GM19351 (cell line): Measurements from ENCODE around the gene CNTRL.
A peak's percentile ranks its signal among the peaks of the same experiment; 100 is the strongest.

Experiments used
- ATAC-seq: cut with Tn5 transposase; IDR thresholded peaks from one replicate; pipeline ENCODE4 v1.9.1; 2021; ENCODE audit warnings: mild to moderate bottlenecking, moderate library complexity; ENCODE audit not compliant: unreplicated experiment

Gene CNTRL

GRCh38 chr9:121198512-121199042 lies 123.8 kb downstream of the CNTRL start:
- ATAC-seq = no peak

GRCh38 chr9:121199921-121200320 lies 125.2 kb downstream of the CNTRL start:
- no peak for ATAC-seq

- no peak for ATAC-seq
Observed at GRCh38 chr9:121200356-121200755, 125.6 kb downstream of the CNTRL start.

GRCh38 chr9:121201045-121201737 lies 126.4 kb downstream of the CNTRL start:
- peak; percentile 15 for ATAC-seq

- peak; percentile 83 for ATAC-seq
Observed at GRCh38 chr9:121201738-121202533, 127.2 kb downstream of the CNTRL start, which contains the start of gene RAB14. Gene RAB14 (minus strand): TSS chr9:121201869. CDS start chr9:121193412, 8,457 bp downstream.

GRCh38 chr9:121204121-121204520 lies 129.4 kb downstream of the CNTRL start:
- no peak for ATAC-seq

GRCh38 chr9:121204611-121205010 lies 129.9 kb downstream of the CNTRL start:
- ATAC-seq = no peak

- ATAC-seq = peak; percentile 47
Observed at GRCh38 chr9:121206516-121207370, 132.0 kb downstream of the CNTRL start.

GRCh38 chr9:121207371-121207940 lies 132.7 kb downstream of the CNTRL start:
- peak; percentile 82 for ATAC-seq

- ATAC-seq = no peak
Observed at GRCh38 chr9:121210536-121210935, 135.8 kb downstream of the CNTRL start.

GRCh38 chr9:121213136-121213806 lies 138.5 kb downstream of the CNTRL start:
- ATAC-seq = no peak

- no peak for ATAC-seq
Observed at GRCh38 chr9:121214005-121214404, 139.2 kb downstream of the CNTRL start.

GRCh38 chr9:121216271-121216805 lies 141.6 kb downstream of the CNTRL start:
- ATAC-seq = no peak

GRCh38 chr9:121217609-121218292 lies 143.0 kb downstream of the CNTRL start:
- ATAC-seq = peak; percentile 96

GRCh38 chr9:121218357-121219027 lies 143.7 kb downstream of the CNTRL start:
- ATAC-seq = peak; percentile 44

GRCh38 chr9:121219530-121219929 lies 144.8 kb downstream of the CNTRL start:
- ATAC-seq = no peak

- ATAC-seq = no peak
Observed at GRCh38 chr9:121220996-121221663, 146.4 kb downstream of the CNTRL start.

GRCh38 chr9:121221664-121222055 lies 146.9 kb downstream of the CNTRL start:
- ATAC-seq = no peak
